Measurements from ENCODE around the gene PRKCQ.

- TF ChIP-seq, protein P1, sequence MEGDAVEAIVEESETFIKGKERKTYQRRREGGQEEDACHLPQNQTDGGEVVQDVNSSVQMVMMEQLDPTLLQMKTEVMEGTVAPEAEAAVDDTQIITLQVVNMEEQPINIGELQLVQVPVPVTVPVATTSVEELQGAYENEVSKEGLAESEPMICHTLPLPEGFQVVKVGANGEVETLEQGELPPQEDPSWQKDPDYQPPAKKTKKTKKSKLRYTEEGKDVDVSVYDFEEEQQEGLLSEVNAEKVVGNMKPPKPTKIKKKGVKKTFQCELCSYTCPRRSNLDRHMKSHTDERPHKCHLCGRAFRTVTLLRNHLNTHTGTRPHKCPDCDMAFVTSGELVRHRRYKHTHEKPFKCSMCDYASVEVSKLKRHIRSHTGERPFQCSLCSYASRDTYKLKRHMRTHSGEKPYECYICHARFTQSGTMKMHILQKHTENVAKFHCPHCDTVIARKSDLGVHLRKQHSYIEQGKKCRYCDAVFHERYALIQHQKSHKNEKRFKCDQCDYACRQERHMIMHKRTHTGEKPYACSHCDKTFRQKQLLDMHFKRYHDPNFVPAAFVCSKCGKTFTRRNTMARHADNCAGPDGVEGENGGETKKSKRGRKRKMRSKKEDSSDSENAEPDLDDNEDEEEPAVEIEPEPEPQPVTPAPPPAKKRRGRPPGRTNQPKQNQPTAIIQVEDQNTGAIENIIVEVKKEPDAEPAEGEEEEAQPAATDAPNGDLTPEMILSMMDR (IDR thresholded peaks at IDR 0.05; ENCODE audit: low read length) = no peak
- no peak for TF ChIP-seq EZH2 (IDR thresholded peaks at IDR 0.05; ENCODE audit: borderline replicate concordance, low read length)
Observed at GRCh38 chr10:6418613-6419216, 161.4 kb downstream of the PRKCQ start.
